Stimulated activated CD4-positive, alpha-beta T cell treated with anti-CD3 and anti-CD28 coated beads, Interleukin-15, amount 100 ng/mL, for 1 hour (primary cell): ENCODE results near the gene SFTA2.

Experiments used
- DNase-seq, 2 donors: peaks; one replicate each; pipeline ENCODE4 v3.0.0-alpha.2; 2020; ENCODE audit warnings: low read depth in 1 of 2, low spot score in 1 of 2

SFTA2 gene

GRCh38 chr6:30890646-30891449 is 41.1 kb downstream of the SFTA2 start:
- DNase-seq, result no peak

GRCh38 chr6:30889921-30890645 is 41.9 kb downstream of the SFTA2 start:
- no peak for DNase-seq

DNA sequence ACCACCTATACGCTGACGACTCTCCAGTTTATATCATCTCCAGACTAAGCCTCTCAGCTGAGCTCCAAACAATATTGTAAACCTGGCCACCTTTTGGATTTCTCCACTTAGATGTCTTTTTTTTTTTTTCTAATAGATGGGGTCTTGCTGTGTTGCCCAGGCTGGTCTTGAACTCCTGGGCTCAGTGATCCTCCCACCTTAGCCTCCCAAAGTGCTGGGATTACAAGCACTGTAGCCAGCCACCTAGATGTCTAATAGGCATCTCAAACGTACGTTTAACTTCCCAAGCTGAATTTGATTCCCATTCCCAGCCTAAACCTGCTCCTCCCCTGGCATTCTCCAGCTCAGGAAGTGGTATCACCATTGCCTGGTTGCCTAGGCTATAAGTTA is 42.5 kb downstream of the SFTA2 start:
- DNase-seq, result no peak

GRCh38 chr6:30888816-30889495 is 43.0 kb downstream of the SFTA2 start:
- DNase-seq, result no peak

DNA sequence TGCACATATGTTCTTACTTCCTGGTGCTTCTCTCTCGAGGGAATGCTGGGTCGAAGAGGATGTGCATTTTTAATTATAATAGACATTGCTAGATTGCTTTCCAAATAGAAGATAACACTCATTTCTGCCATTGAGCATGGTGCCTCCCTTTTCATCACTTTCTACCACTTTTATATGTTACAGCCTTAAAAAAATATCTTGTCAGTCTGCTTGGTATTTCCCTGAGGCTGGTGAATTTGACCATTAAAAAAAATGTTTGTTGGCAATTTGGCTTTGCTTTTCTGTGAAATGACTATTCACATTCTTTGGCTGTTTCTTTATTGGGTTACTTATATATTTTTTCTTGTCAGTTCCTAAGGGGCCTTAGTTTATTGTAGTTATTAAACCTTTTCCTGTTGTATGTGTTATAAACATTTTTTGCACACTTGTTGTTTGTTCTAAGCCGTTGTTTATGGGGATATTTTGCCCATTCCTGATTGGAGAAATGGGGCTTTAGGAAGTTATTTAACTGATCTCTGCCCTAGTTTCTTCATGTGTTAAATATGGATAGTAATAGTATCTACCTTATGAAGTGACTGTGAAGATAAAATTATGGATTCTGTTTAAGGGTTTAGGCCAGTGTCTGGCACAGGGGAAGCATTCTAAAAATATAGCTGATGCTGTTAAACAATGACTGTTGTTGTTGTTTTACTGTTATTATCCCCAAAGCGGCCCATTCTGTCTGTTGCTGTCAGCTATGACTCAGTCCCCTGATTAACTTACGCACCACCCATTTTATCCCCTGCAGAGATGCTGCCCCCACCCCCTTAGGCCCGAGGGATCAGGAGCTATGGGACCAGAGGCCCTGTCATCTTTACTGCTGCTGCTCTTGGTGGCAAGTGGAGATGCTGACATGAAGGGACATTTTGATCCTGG is 43.8 kb downstream of the SFTA2 start:
- DNase-seq, result no peak

GRCh38 chr6:30886897-30887255 is 45.1 kb downstream of the SFTA2 start:
- DNase-seq, result no peak

- DNase-seq, result no peak
Measured at GRCh38 chr6:30885999-30886896, 45.7 kb downstream of the SFTA2 start.

- DNase-seq, result no peak
Measured at GRCh38 chr6:30885481-30885998, 46.4 kb downstream of the SFTA2 start.

GRCh38 chr6:30884521-30885480 is 47.2 kb downstream of the SFTA2 start:
- no peak for DNase-seq

GRCh38 chr6:30883685-30884520 is 48.1 kb downstream of the SFTA2 start, which contains the start of gene DDR1:
Gene DDR1 (plus strand): TSS chr6:30884519. CDS start chr6:30888730, 4,211 bp downstream.
- DNase-seq, result peak in 1 of 2 donors; percentile 37

DNA sequence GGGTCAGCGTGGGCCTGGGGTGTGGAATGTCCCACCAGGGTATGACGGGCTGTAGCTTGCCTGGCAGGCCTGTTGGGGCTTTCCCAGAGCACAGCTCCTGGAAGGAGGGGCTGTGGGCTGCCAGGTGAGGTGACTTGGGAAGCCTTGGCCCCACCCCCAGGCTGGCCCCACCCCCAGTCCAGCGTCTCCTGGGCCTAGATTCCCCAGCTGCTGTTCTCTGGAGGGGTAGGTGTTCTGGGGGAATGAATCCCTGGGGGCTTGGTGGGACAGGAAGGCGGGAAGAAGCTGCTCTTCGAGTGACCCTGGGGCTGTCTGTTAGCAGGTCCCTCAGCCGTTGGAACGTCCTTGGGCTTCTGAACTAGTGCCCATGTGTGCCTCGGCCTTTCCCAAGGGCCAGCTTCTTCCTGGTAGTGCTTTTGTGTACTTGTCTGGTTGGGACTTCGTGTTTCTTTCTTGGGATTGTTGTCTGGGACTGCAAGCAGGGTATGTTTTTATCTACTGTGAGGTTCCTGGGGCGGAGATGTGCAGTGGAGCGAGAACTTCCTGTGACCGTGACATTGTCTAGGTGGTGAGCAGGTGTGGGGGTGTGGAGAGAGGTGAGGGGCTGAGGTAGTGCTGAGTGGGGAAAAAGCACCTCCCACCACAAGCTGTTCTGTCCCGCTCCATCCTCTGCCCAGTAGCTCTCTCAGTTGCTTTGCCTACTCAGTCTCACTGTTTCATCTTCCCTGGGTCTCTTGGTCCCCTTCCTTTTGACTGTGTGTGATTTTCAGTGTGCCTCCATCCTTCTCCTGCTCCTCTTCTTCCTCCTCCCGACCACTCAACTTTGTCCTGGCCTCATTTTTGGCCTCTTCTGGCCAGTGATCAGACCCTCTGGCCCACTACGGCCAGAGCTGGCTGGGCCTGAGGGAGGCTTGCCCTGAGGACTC is 48.9 kb downstream of the SFTA2 start:
- no peak for DNase-seq

GRCh38 chr6:30882204-30882758 is 49.7 kb downstream of the SFTA2 start:
- no peak for DNase-seq

DNA sequence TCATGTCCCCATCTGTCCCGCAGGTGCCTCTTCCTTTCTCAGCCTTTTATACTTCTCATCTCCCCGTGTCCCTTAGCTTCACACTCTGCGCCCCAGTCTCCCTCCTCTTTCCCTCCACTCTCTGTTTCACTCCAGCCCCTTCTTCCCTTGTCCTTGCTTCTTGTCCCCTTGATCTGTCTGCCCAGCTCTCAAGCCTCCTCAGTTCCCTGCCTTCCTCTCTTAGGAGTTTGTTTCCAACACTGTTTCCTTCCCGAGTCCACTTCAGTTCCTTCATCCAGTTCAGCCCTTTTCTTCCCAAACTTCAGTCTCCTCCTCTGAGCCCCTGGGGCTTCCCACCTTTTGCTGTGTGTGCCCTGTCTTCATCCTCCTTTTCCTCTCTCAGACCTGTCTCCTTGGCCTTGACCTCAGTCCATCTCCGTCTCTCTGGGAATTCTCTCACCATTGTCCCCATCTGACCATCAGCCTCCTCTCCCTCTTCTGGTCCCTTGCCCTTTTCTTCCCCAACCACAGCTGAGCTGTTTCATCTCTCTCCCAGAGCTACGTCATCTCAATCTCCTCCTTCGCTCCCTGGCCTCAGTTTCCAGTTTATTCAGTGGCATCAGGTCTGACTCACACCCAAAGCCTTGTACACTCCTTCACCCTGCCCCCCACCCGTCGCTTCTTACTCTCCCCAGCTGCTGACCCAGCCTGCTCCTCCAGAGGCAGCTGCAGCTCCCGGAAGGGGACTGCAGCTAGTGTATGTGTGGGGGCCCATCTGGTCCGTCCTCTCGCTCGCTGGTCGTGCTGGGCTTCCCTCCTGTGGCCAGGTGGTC is 50.4 kb downstream of the SFTA2 start:
- no peak for DNase-seq
